ENCODE results near the gene NUDCD3.
A peak's percentile ranks its signal among the peaks of the same experiment; 100 is the strongest.

Gene NUDCD3

GRCh38 chr7:44477063-44477830, 13.2 kb downstream of the NUDCD3 start:
- DNase-seq (ENCODE audit: low read depth), result peak; percentile 78
- H3K4me3 ChIP-seq (ENCODE audit: low read length), result no peak overlapping the region
- TF ChIP-seq, protein P1, sequence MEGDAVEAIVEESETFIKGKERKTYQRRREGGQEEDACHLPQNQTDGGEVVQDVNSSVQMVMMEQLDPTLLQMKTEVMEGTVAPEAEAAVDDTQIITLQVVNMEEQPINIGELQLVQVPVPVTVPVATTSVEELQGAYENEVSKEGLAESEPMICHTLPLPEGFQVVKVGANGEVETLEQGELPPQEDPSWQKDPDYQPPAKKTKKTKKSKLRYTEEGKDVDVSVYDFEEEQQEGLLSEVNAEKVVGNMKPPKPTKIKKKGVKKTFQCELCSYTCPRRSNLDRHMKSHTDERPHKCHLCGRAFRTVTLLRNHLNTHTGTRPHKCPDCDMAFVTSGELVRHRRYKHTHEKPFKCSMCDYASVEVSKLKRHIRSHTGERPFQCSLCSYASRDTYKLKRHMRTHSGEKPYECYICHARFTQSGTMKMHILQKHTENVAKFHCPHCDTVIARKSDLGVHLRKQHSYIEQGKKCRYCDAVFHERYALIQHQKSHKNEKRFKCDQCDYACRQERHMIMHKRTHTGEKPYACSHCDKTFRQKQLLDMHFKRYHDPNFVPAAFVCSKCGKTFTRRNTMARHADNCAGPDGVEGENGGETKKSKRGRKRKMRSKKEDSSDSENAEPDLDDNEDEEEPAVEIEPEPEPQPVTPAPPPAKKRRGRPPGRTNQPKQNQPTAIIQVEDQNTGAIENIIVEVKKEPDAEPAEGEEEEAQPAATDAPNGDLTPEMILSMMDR (conservative IDR thresholded peaks at IDR 0.05; ENCODE audit: low read length), result peak; percentile 100

DNA sequence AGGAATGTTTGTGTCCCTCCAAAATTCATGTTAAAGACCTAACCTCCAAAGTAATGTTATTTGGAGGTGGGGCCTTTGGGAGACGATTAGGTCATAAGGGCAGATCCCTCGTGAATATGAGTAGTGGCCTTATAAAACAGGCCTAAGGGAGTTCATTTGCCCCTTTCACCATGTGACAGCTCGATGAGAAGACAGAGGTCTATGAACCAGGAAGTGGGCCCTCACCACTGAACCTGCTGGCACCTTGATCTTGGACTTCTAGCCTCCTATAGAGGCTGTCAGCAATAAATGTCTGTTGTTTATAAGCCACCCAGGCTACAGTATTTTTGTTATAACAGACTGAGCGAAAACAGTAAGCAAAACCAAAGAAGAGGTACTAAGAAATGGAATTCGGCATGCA, 14.1 kb downstream of the NUDCD3 start:
- DNase-seq (ENCODE audit: low read depth), result no peak
- H3K4me3 ChIP-seq (ENCODE audit: low read length), result no peak overlapping the region
- TF ChIP-seq, protein P1 (conservative IDR thresholded peaks at IDR 0.05; ENCODE audit: low read length), result no peak

DNA sequence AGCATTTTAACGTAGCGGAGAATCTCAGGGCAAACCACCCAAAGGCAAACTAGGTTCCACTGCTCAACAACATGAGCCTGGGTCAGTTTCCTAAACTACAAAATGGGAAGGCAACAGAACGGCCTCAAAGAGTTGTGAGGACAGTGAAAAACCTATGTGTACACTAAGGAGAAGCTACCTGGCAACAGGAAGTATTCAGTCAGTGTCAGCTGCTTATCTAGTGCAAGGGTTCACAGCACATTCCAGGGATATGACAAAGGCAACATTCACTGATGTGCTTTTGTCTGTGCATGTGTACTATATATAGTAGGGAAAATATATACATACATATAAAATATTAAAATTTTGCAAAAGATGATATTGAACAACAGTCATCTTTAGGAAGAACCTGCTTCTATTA, 17.2 kb downstream of the NUDCD3 start:
- no peak overlapping the region for H3K4me3 ChIP-seq (ENCODE audit: low read length)
- no peak for DNase-seq (ENCODE audit: low read depth)
- TF ChIP-seq, protein P1 (conservative IDR thresholded peaks at IDR 0.05; ENCODE audit: low read length), result no peak

DNA sequence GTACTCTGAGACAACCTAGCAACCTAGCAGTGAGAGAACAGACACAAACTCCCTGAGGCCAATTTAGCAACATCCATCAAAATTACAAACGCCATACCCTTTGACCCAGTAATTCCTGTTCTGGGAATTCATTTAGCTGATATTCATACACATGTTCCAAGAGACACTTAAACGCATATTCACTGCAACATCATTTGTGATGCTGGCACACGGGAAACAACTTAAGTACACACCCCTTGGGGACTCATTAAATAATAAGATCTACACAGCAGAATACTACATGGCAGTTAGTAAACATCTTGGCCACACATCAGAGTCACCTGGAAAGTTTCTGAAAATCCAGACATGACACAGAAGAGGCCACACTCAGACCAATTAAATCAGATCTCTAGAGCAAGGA, 17.6 kb downstream of the NUDCD3 start:
- no peak overlapping the region for H3K4me3 ChIP-seq (ENCODE audit: low read length)
- TF ChIP-seq, protein P1 (conservative IDR thresholded peaks at IDR 0.05; ENCODE audit: low read length), result no peak
- no peak for DNase-seq (ENCODE audit: low read depth)

GRCh38 chr7:44471850-44472249, 18.6 kb downstream of the NUDCD3 start:
- DNase-seq (ENCODE audit: low read depth), result peak; percentile 32
- TF ChIP-seq, protein P1 (conservative IDR thresholded peaks at IDR 0.05; ENCODE audit: low read length), result no peak
- H3K4me3 ChIP-seq (ENCODE audit: low read length), result no peak overlapping the region

DNA sequence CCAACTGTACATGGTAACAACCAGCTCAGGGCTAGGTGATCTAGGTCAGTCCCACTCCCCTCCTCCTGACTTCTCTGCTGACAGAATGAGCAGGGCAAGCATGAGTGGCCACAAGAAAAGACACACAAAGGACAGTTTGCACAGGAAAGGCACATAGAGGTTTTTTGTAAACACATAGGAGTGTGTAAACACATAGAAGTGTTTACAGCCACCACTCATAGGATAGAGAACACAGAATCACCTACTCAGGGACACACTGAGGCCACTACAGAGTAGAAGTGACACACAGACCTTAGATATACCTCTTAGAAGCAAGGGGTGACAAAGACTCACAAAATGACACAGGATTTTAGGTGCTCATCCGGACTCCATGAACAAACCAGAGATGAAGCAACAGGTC, 19.0 kb downstream of the NUDCD3 start:
- TF ChIP-seq, protein P1 (conservative IDR thresholded peaks at IDR 0.05; ENCODE audit: low read length), result no peak
- no peak for DNase-seq (ENCODE audit: low read depth)
- no peak overlapping the region for H3K4me3 ChIP-seq (ENCODE audit: low read length)

DNA sequence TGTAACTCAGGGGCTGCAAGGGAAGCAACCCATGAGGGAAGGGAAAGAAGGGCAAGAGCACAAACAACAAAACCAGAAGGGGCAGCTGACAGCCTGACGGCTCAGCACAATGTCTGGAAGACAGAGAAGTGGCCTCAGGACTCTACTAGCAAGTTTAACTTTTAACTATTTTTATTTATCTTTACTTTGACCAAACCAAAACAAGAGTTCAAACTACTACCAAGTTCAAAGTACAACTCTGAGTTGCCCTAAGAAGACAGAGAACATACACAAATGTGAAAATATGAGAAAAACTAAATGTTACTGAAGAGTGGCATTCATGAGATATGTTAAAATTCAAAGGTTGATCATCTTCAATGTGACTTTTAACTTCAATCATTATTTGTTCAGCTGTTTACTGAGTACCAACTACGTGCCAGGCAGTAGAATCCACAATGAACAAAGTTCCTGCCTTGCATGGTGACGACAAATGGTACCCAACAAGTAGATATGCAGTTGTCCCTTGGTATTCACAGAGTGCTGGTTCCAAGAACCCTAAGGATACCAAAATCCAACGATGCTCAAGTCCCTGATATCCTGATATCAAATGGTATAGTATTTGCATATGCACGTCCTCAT, 19.7 kb downstream of the NUDCD3 start:
- no peak overlapping the region for H3K4me3 ChIP-seq (ENCODE audit: low read length)
- TF ChIP-seq, protein P1 (conservative IDR thresholded peaks at IDR 0.05; ENCODE audit: low read length), result no peak
- no peak for DNase-seq (ENCODE audit: low read depth)

Data from AG10803 (cell line).